ACC112 (cell line): ENCODE measurements around the gene DLGAP3.
"Not testable (repeated sequence)": the region's sequence is repeated elsewhere in the genome, so short reads cannot be mapped to it uniquely, and the experiment has no call there.

ENCODE experiments used
- H2AFZ ChIP-seq: fragments of 200-600 bp; sonication (generic); one replicate; pipeline ENCODE4 v1.6.0; 2017; ENCODE audit warnings: antibody characterized with exemption, low read length; ENCODE audit not compliant: unreplicated experiment
- H3K27ac ChIP-seq: fragments of 200-600 bp; sonication (generic); 2 replicates; pipeline ENCODE4 v1.5.1; 2014; ENCODE audit warnings: low read depth, mild to moderate bottlenecking, antibody characterized with exemption, low read length, moderate library complexity
- H3K27me3 ChIP-seq: fragments of 200-600 bp; sonication (generic); 2 replicates; pipeline ENCODE4 v1.6.1; 2014; ENCODE audit warnings: mild to moderate bottlenecking, antibody characterized with exemption, low read length, moderate library complexity, mixed read lengths; ENCODE audit not compliant: insufficient read depth
- H3K36me3 ChIP-seq: fragments of 200-600 bp; sonication (generic); 2 replicates; pipeline ENCODE4 v1.6.1; 2016; ENCODE audit warnings: mild to moderate bottlenecking, antibody characterized with exemption, low read length, moderate library complexity, mixed read lengths; ENCODE audit not compliant: insufficient read depth
- H3K4me1 ChIP-seq: fragments of 200-600 bp; sonication (generic); one replicate; pipeline ENCODE4 v1.6.1; 2016; ENCODE audit warnings: low read length, mixed read lengths; ENCODE audit not compliant: insufficient read depth, unreplicated experiment, control insufficient read depth
- H3K4me3 ChIP-seq: fragments of 200-600 bp; sonication (generic); 2 replicates; pipeline ENCODE4 v1.5.1; 2014; ENCODE audit warnings: mild to moderate bottlenecking, low read depth, low read length
- H3K79me2 ChIP-seq: fragments of 200-600 bp; sonication (generic); one replicate; pipeline ENCODE4 v1.6.0; 2016; ENCODE audit warnings: low read length; ENCODE audit not compliant: control insufficient read depth, unreplicated experiment, insufficient read depth

DLGAP3 gene

DNA sequence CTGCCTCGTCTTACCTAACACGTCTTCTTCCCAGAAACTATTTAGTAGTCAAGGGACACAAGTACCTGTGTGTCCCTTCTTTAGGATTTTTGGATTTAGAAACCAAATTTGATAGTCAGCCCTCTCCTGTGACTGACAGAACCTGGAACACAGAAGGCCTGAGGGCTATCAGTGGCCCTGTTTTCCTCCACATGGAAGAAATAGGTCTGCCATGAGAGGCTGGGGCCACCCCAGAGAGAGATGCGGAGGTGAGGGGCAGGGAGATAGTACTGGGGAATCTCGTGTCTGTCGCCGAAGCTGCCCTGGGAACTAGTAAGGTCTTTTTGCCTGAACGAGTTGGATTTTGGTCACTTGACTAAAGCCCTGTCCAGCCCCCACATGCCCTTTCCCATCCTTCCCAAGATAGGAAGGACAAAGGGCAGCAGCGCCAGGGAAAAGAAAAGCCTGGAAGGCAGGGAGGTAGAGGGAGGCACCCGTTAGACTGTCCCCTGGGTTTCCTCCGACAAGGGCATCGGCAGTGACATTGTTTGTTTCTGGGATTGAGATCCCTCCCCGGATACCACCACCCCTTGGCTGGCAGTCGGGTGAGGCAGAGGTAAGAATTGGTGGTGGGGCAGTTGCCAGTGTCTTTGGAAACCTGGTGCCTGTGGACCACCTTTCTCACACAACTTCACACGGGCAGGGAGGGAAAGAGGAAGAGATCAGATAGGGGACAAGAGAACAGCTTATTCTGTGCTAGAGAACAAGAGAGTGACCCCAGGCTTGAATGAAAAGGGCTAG lies 89.7 kb downstream of the DLGAP3 start:
- Histone ChIP-seq H3K27ac (no peak overlapping the region), H2AFZ (no peak overlapping the region), H3K27me3 (no peaks in the 10 kb centered on the region), H3K4me1 (peaks cover 6% of the 10 kb centered on the region), H3K36me3 (no peaks in the 10 kb centered on the region), H3K4me3 (no peak overlapping the region), H3K79me2 (no peaks in the 10 kb centered on the region)

GRCh38 chr1:34833711-34834110 lies 95.7 kb downstream of the DLGAP3 start:
- Histone ChIP-seq H3K27me3 (no peaks in the 10 kb centered on the region), H2AFZ (no peak overlapping the region), H3K79me2 (no peaks in the 10 kb centered on the region), H3K4me3 (no peak overlapping the region), H3K36me3 (no peaks in the 10 kb centered on the region), H3K4me1 (peaks cover 6% of the 10 kb centered on the region), H3K27ac (no peak overlapping the region)

DNA sequence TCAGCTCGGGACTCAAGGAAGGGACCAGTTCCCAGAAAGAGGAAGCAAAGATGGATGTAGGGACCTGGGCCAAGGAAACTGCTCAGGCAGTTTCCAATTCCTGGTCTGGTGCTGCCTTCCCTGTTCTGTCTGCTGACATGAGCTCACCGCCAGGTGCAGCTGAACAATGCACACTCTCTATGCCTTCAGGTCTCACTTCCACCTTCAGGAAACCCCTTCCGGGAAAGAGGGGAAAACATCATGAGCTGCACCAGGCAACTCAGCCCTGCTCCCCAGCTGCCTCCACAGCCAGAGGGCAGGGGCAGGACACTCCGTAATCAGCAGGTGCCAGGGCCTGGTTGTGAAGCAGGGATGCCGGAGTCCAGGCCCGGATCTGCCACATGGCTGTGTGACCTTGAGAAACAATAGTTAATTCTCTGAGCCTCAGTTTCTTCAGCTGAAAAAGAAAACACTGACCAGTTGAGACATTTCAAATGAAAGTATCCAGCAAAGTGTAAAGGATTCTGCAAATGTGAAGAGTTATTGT lies 97.7 kb downstream of the DLGAP3 start:
- Histone ChIP-seq H3K36me3 (no peaks in the 10 kb centered on the region), H3K27me3 (no peaks in the 10 kb centered on the region), H2AFZ (no peak overlapping the region), H3K27ac (no peak overlapping the region), H3K4me3 (no peak overlapping the region), H3K79me2 (no peaks in the 10 kb centered on the region), H3K4me1 (peaks cover 6% of the 10 kb centered on the region)

- no peaks in the 10 kb centered on the region for H3K79me2 ChIP-seq
- no peaks in the 10 kb centered on the region for H3K27me3 ChIP-seq
- no peak overlapping the region for H2AFZ ChIP-seq
- H3K36me3 ChIP-seq, result no peaks in the 10 kb centered on the region
- H3K4me3 ChIP-seq, result no peak overlapping the region
- no peak overlapping the region for H3K27ac ChIP-seq
- H3K4me1 ChIP-seq, result no peaks in the 10 kb centered on the region
Measured at GRCh38 chr1:34829250-34829649, 100.2 kb downstream of the DLGAP3 start.

- no peak overlapping the region for H3K27ac ChIP-seq
- H3K36me3 ChIP-seq, result no peaks in the 10 kb centered on the region
- H3K27me3 ChIP-seq, result no peaks in the 10 kb centered on the region
- H3K4me3 ChIP-seq, result no peak overlapping the region
- no peak overlapping the region for H2AFZ ChIP-seq
- no peaks in the 10 kb centered on the region for H3K4me1 ChIP-seq
- no peaks in the 10 kb centered on the region for H3K79me2 ChIP-seq
Measured at GRCh38 chr1:34828611-34829010, 100.8 kb downstream of the DLGAP3 start.

- H2AFZ ChIP-seq, result no peak overlapping the region
- no peak overlapping the region for H3K4me3 ChIP-seq
- no peaks in the 10 kb centered on the region for H3K4me1 ChIP-seq
- no peaks in the 10 kb centered on the region for H3K79me2 ChIP-seq
- no peaks in the 10 kb centered on the region for H3K27me3 ChIP-seq
- no peak overlapping the region for H3K27ac ChIP-seq
- no peaks in the 10 kb centered on the region for H3K36me3 ChIP-seq
Measured at GRCh38 chr1:34827341-34827941, 102.0 kb downstream of the DLGAP3 start.

DNA sequence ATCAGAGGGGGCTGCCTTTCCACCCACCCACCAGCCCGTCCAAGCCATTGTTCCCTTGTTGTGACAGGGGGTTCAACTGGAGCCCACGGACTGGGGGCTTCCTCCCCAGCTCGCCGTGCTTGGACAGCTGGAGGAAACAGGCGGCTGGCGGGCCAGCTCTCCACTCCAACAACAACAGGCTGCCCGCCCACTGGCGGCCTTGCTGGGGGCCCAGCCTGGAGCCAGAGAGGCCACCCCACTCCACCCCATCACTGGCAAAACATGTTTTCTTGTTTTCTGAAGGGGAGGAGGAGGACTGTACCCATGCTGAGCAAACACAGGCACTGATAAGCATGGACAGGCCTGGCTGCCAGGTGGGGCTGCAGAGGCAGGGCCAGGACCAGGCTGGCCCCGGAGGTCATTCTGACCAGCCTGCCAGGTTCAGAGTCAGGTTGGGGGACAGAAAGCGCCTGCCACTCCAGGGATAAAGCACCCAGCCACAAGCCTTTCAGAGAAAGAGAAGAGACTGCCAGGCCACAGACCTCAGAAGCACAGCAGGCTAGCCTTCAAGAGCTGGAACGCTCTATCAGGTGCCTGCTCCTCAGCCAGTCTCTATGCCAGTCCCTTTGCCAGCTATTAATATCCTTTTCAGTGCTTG lies 103.9 kb downstream of the DLGAP3 start:
- H3K27ac ChIP-seq, result no peak overlapping the region
- H3K27me3 ChIP-seq, result no peaks in the 10 kb centered on the region
- no peaks in the 10 kb centered on the region for H3K4me1 ChIP-seq
- H2AFZ ChIP-seq, result no peak overlapping the region
- no peaks in the 10 kb centered on the region for H3K79me2 ChIP-seq
- H3K36me3 ChIP-seq, result no peaks in the 10 kb centered on the region
- no peak overlapping the region for H3K4me3 ChIP-seq

DNA sequence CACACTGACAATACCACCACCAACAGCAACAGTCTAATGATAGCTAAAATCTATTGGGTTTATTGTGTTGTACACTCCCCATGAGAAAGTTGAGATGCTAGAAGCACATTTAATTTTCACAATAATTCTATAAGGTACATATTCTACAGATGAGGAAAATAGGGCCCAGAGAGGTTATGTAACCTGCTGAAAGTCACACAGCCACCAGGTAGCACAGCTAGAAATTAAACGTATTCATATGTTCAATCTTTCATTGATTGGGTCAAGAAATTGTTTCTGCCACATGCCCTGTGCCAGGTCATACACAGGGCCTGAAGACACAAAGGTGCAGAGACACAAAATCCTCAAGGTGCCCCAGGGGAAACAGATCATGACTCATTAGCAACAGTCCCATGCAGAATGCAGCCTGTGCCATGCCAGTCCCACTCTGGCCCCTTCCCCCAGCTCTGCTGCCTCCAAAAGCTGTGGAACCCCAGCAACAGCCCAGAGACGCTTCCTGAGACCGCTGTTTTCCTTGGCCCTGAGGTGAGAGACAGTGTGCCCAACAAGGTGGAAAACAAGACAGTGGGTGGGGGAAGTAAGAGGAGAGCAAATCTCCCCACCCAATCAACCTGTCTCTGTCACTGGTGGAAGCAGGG lies 104.5 kb downstream of the DLGAP3 start:
- Histone ChIP-seq H3K79me2 (no peaks in the 10 kb centered on the region), H3K4me1 (no peaks in the 10 kb centered on the region), H3K36me3 (no peaks in the 10 kb centered on the region), H3K4me3 (no peak overlapping the region), H2AFZ (no peak overlapping the region), H3K27me3 (no peaks in the 10 kb centered on the region), H3K27ac (no peak overlapping the region)

GRCh38 chr1:34822202-34822601 lies 107.2 kb downstream of the DLGAP3 start:
- no peak overlapping the region for H2AFZ ChIP-seq
- H3K4me3 ChIP-seq, result no peak overlapping the region
- H3K27me3 ChIP-seq, result no peaks in the 10 kb centered on the region
- no peaks in the 10 kb centered on the region for H3K4me1 ChIP-seq
- no peaks in the 10 kb centered on the region for H3K36me3 ChIP-seq
- no peak overlapping the region for H3K27ac ChIP-seq
- H3K79me2 ChIP-seq, result no peaks in the 10 kb centered on the region

DNA sequence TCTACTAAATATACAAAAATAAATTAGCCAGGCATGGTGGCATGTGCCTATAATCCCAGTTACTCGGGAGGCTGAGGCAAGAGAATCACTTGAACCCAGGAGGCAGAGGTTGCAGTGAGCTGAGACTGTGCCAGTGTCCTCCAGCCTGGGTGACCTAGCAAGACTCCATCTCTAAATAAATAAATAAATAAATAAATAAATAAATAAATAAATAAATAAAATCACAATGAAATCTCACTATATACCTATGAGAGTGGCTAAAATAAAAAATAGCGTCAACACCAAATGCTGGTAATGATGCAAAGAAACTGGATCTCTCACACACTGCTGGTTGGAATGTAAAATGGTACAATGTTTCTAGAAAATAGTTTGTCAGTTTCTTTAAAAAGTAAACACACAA lies 110.6 kb downstream of the DLGAP3 start:
- H2AFZ ChIP-seq, H3K27me3 ChIP-seq, H3K4me1 ChIP-seq, H3K27ac ChIP-seq, H3K79me2 ChIP-seq, H3K4me3 ChIP-seq, H3K36me3 ChIP-seq: not testable (repeated sequence)
